NB4 (cell line): Measurements from ENCODE around the gene P2RY11.

Experiments used
- MYC ChIP-seq: IDR thresholded peaks from 2 replicates; pipeline ENCODE4 v1.6.1; 2011; ENCODE audit warnings: low read depth, low read length
- POLR2A ChIP-seq: IDR thresholded peaks from 2 replicates; pipeline ENCODE4 v1.6.1; 2011; ENCODE audit warnings: mild to moderate bottlenecking; ENCODE audit not compliant: insufficient read length; ENCODE audit errors: extremely low read depth
- TF ChIP-seq, protein P1 (sequence below): IDR thresholded peaks from one replicate; pipeline ENCODE4 v1.5.1; 2012; ENCODE audit warnings: low read depth, low read length
- TF ChIP-seq, protein P2 (sequence below): IDR thresholded peaks from 2 replicates; pipeline ENCODE4 v1.6.1; 2011; ENCODE audit warnings: low read depth, low read length

- no peak for TF ChIP-seq POLR2A
- TF ChIP-seq, protein P1, sequence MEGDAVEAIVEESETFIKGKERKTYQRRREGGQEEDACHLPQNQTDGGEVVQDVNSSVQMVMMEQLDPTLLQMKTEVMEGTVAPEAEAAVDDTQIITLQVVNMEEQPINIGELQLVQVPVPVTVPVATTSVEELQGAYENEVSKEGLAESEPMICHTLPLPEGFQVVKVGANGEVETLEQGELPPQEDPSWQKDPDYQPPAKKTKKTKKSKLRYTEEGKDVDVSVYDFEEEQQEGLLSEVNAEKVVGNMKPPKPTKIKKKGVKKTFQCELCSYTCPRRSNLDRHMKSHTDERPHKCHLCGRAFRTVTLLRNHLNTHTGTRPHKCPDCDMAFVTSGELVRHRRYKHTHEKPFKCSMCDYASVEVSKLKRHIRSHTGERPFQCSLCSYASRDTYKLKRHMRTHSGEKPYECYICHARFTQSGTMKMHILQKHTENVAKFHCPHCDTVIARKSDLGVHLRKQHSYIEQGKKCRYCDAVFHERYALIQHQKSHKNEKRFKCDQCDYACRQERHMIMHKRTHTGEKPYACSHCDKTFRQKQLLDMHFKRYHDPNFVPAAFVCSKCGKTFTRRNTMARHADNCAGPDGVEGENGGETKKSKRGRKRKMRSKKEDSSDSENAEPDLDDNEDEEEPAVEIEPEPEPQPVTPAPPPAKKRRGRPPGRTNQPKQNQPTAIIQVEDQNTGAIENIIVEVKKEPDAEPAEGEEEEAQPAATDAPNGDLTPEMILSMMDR, result no peak
- TF ChIP-seq, protein P2, sequence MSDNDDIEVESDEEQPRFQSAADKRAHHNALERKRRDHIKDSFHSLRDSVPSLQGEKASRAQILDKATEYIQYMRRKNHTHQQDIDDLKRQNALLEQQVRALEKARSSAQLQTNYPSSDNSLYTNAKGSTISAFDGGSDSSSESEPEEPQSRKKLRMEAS, result no peak
- TF ChIP-seq MYC, result no peak
Measured at GRCh38 chr19:10133596-10133995, 22.1 kb downstream of the P2RY11 start.
